Stomach smooth muscle (tissue), 2 donors: ENCODE data around the gene LIMS4.
"Not testable (repeated sequence)": the region's sequence is repeated elsewhere in the genome, so short reads cannot be mapped to it uniquely, and the experiment has no call there.

Experiments used
- H3K27ac ChIP-seq: one replicate; pipeline ENCODE4 v1.7.0; 2013; ENCODE audit warnings: mild to moderate bottlenecking, low read length, inconsistent platforms
- H3K27me3 ChIP-seq, 2 donors: one replicate each; pipeline ENCODE4 v1.7.0; 2013; ENCODE audit warnings: low read length in 2 of 2; ENCODE audit not compliant: insufficient read depth in 2 of 2, control insufficient read depth in 1 of 2
- H3K36me3 ChIP-seq, 2 donors: one replicate each; pipeline ENCODE4 v1.7.0; 2013; ENCODE audit warnings: low read length in 2 of 2; ENCODE audit not compliant: control insufficient read depth in 2 of 2, insufficient read depth in 2 of 2
- H3K4me1 ChIP-seq: one replicate; pipeline ENCODE4 v1.7.0; 2013; ENCODE audit warnings: low read length; ENCODE audit not compliant: control insufficient read depth, insufficient read depth
- H3K4me3 ChIP-seq, 2 donors: one replicate each; pipeline ENCODE4 v1.7.0; 2013; ENCODE audit warnings: low read length in 2 of 2
- H3K9ac ChIP-seq, 2 donors: one replicate each; pipeline ENCODE4 v1.7.0; 2013; ENCODE audit warnings: low read length in 2 of 2, mild to moderate bottlenecking in 1 of 2
- H3K9me3 ChIP-seq, 2 donors: one replicate each; pipeline ENCODE4 v1.7.0; 2013; ENCODE audit warnings: low read length in 2 of 2; ENCODE audit not compliant: control insufficient read depth in 2 of 2
- donor health status: healthy.
- donor health status: Pancreatic carcinoma.

The LIMS4 gene

DNA sequence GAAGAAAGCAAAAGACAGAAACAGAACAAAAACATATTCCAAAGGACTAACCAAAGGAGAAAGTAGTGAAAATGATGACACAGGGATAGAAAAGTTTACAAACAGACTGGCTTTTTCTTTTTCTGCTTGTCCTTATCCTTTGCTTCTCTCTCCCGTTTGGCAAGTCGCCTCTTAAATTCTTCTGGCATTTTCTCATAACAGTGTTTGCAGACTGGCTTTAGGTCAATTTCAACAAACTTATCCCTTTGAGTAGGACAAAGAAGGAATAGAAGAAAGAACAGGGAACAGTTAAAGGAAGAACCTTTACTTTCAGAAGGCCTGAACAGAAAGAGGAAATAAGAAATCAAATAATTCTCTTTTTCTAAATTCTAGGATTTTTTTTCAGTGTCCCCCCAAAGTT is 26.0 kb downstream of the LIMS4 start:
- not testable (repeated sequence) for H3K4me3 ChIP-seq, H3K36me3 ChIP-seq, H3K4me1 ChIP-seq, H3K9ac ChIP-seq, H3K27ac ChIP-seq, H3K9me3 ChIP-seq, H3K27me3 ChIP-seq

- H3K27ac ChIP-seq, H3K9ac ChIP-seq, H3K9me3 ChIP-seq, H3K4me3 ChIP-seq, H3K27me3 ChIP-seq, H3K36me3 ChIP-seq, H3K4me1 ChIP-seq: not testable (repeated sequence)
Measured at GRCh38 chr2:110443305-110444005, 29.2 kb downstream of the LIMS4 start.

DNA sequence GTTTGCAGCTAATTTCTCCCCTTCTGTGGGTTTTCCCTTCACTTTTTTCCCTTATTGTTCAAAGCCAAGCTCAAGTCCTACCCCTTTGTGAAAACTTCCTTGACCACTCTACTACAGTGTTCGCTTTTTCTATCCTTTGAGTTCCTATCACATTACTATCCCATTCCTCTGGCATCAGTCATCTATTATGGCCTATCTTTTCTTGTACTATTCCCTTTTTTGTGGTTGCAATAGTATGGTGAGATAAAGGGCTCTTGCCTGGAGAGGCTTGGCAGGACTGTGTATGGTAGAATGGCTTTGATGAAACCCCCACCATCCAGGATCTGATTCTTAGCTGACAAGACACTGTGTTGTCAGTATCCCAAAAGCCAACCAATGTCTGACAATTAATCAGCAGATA is 30.7 kb downstream of the LIMS4 start:
- not testable (repeated sequence) for H3K36me3 ChIP-seq, H3K4me3 ChIP-seq, H3K27ac ChIP-seq, H3K4me1 ChIP-seq, H3K9me3 ChIP-seq, H3K27me3 ChIP-seq, H3K9ac ChIP-seq

DNA sequence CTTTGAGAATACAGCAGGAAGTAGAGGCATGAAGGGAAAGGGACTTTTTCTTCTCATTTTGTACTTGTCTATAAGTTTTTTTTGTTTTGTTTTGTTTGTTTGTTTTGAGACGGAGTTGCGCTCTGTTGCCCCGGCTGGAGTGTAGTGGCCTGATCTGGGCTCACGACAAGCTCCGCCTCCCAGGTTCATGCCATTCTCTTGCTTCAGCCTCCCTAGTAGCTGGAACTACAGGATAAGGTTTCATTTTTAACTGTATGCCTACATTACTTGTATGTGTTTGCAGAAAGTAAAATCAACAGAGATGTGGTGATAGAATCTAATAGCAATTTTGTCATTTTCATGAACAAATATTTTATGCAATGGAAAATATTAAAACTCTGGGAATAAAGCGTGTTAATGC is 38.1 kb downstream of the LIMS4 start:
- not testable (repeated sequence) for H3K9ac ChIP-seq, H3K27me3 ChIP-seq, H3K4me3 ChIP-seq, H3K4me1 ChIP-seq, H3K36me3 ChIP-seq, H3K9me3 ChIP-seq, H3K27ac ChIP-seq

DNA sequence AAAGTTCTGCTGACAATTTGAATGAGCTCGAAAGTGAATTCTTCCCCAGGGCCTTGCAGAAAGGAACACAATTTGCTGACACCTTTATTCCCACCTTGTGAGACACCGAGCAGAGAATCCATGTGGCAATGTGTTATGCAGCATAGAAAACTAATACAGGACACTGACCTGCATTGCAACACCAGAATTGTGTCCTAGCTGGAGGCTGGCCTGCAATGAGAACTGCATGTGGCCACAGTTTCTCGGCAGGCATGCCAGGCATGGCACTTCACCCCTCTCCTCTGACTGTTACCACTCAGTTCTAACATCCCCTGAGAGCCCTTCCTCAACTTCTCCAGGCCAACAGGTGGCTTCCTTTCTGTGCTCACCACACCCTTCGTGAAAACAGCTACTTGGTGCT is 46.9 kb downstream of the LIMS4 start:
- not testable (repeated sequence) for H3K27me3 ChIP-seq, H3K27ac ChIP-seq, H3K9me3 ChIP-seq, H3K36me3 ChIP-seq, H3K4me1 ChIP-seq, H3K4me3 ChIP-seq, H3K9ac ChIP-seq

DNA sequence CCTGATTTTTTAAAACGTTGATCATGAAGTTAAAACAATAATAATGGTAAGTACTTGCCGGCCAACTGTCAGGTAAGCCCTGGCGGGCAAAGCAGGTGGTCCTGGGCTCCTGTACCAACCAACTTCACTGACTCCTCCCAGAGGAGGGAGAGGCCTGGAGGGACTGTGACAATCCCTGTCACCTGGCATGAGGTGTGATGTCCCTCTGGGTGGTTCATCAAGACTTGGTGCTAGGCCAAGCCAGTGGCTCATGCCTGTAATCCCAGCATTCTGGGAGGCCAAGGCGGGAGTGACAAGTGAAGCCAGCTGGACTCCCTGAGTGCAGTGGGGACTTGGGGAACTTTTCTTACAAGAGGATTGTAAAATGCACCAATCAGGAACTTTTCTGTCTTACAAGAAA is 48.2 kb downstream of the LIMS4 start:
- H3K9ac ChIP-seq, H3K4me1 ChIP-seq, H3K27me3 ChIP-seq: not testable (repeated sequence)

GRCh38 chr2:110423574-110423962 is 49.0 kb downstream of the LIMS4 start:
- not testable (repeated sequence) for H3K9ac ChIP-seq, H3K36me3 ChIP-seq, H3K4me3 ChIP-seq, H3K27ac ChIP-seq, H3K9me3 ChIP-seq, H3K4me1 ChIP-seq, H3K27me3 ChIP-seq

More for the DNA sequence above, 48.2 kb downstream of the LIMS4 start:
- not testable (repeated sequence) for H3K36me3 ChIP-seq, H3K27ac ChIP-seq, H3K4me3 ChIP-seq, H3K9me3 ChIP-seq

DNA sequence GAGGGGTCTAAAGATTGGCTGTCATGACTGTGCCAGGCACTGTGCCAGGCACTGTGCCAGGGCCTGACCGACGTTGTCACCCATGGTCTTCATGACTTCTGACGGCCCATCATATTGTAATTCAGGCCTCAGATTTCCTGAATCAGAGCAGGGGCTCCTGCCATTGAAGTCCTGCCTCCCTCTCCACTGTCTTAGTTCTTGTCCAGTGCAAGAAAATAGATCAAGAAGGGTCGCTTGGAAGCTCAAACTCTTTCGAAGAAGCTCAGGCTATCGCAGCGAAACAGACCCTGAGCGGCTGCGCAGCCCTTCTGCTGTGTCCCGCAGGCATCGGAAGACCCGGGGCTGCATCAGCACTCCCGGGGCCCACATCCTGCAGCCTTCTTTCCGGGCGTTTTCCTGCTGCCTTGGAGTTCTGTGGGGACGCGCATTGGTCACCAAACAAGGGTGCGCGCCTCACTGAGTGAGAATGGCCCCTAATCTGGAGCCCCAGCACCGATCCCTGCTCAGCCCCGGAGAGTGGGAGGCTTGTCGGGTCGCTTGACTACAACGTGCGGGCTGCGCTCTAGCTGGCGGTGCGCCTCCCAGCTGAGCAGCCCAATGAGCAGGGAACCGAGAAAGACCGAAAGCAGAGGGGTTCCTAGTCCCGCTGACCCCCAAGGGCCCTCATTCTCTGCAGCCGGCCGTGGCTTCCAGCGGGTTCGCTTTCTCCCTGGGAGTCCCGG is 49.6 kb downstream of the LIMS4 start:
- not testable (repeated sequence) for H3K27ac ChIP-seq, H3K9ac ChIP-seq, H3K4me3 ChIP-seq, H3K27me3 ChIP-seq, H3K36me3 ChIP-seq, H3K4me1 ChIP-seq, H3K9me3 ChIP-seq

DNA sequence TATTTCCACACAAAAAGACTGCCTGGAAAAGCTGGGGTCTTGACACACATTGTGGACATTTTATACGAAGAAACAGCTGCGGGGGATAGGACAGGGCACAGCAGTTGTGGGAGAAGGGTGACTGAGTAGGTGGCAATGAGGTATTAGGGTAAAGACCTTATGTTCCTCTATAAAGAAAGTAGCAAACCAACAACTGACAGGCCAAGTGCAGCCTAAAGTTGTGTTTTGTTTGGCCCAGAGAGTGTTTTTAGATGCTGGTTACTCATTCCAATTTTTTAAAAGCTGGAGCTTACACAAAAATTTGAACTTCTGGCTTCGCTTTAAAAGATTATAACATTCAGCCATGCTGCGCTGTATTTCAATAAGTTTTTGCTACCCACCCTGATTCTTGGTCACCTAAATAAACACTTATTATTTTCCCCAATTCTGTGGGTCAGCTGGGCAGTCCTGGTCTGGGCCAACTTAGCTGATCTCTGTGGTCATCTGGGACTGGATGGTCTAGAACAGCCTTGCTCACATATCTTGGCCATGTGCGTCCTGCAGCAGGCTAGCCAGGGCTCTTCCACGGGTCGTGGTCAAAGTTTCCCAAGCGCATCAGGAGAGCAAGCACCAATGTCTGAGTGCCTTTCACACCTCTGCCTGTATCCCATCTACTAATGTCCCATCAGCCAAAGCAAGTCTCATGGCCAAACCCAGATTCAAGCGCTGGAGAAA is 51.8 kb downstream of the LIMS4 start:
- not testable (repeated sequence) for H3K4me3 ChIP-seq, H3K4me1 ChIP-seq, H3K9ac ChIP-seq, H3K27me3 ChIP-seq, H3K36me3 ChIP-seq, H3K9me3 ChIP-seq, H3K27ac ChIP-seq

DNA sequence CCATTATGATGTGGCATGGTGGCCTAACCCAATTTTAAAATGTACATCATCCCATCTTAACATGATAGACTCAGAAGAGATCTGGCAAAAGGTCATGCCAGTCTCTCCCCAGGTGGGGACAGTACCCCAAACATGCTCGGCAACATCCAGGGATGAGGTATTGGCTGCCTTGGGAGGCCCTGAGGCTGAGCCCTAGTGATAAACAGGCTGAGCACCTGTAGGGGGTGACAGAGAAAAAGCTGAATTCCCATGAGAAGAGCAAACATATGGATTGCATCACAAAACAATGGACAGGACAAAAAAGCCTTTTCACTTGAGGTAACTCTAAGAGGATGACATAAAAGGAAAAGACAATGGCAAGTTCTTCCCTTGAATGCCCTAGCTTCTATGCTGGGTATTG is 65.5 kb downstream of the LIMS4 start:
- H3K9ac ChIP-seq, H3K27ac ChIP-seq, H3K27me3 ChIP-seq, H3K36me3 ChIP-seq, H3K4me1 ChIP-seq, H3K9me3 ChIP-seq, H3K4me3 ChIP-seq: not testable (repeated sequence)

DNA sequence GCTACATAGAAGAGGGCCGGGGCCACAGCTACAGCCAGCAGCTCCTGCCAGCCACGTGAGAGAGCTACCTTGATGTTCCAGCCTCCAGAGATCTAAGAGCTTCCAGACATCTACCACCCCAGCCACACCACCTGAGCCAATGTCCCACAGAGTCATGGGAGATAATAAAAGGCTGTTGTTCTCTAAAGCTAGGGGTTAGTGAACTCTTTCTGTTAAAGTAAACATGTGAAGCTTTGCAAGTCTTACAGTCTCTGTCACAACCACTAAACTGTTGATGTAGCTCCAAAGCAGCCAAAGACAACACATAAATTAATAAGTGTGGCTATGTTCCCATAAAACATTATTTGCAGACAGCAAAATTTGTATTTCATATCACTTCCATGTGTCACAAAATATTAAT is 67.6 kb downstream of the LIMS4 start:
- not testable (repeated sequence) for H3K4me3 ChIP-seq, H3K4me1 ChIP-seq, H3K9me3 ChIP-seq, H3K27ac ChIP-seq, H3K9ac ChIP-seq, H3K36me3 ChIP-seq, H3K27me3 ChIP-seq
